Osteocyte (in vitro differentiated cells): ENCODE results near the gene NFIL3. TPM values are rescaled to one million over a fixed set of nuclear protein-coding genes. Genes with fewer than 3 reads are reported as not detected.

Experiments
- DNase-seq: peaks from one replicate; pipeline ENCODE4 v3.0.0; 2021; ENCODE audit warnings: mixed read lengths; ENCODE audit not compliant: unreplicated experiment; ENCODE audit errors: extremely low spot score
- H3K27ac Mint-ChIP-seq: one replicate; pipeline ENCODE4 v1.8.0; 2021; ENCODE audit warnings: mild to moderate bottlenecking, mixed read lengths; ENCODE audit not compliant: unreplicated experiment
- H3K27me3 Mint-ChIP-seq: one replicate; pipeline ENCODE4 v1.8.0; 2021; ENCODE audit warnings: mixed read lengths; ENCODE audit not compliant: unreplicated experiment
- H3K36me3 Mint-ChIP-seq: one replicate; pipeline ENCODE4 v1.8.0; 2021; ENCODE audit warnings: mixed read lengths; ENCODE audit not compliant: unreplicated experiment
- H3K4me1 Mint-ChIP-seq: one replicate; pipeline ENCODE4 v1.8.0; 2021; ENCODE audit warnings: mixed read lengths; ENCODE audit not compliant: unreplicated experiment
- H3K4me3 Mint-ChIP-seq: one replicate; pipeline ENCODE4 v1.8.0; 2021; ENCODE audit warnings: mild to moderate bottlenecking, moderate library complexity, mixed read lengths; ENCODE audit not compliant: unreplicated experiment
- H3K9me3 Mint-ChIP-seq: one replicate; pipeline ENCODE4 v1.8.0; 2021; ENCODE audit warnings: mixed read lengths; ENCODE audit not compliant: unreplicated experiment
- CTCF ChIP-seq: fragments of 200-600 bp; sonication (generic); IDR thresholded peaks from 2 replicates; pipeline ENCODE4 v1.5.0; 2021; ENCODE audit warnings: antibody characterized with exemption, mild to moderate bottlenecking, moderate library complexity
- total RNA-seq: library from RNA; stranded (reverse); gene quantifications from 2 replicates; pipeline ENCODE4 v1.2.1, GENCODE V29; 2021

Gene NFIL3
- total RNA-seq, 1 donor from 2014 or later, result 24.0 TPM

- H3K9me3 Mint-ChIP-seq, result no peaks in the 10 kb centered on the region
- peaks cover 11% of the 10 kb centered on the region for H3K4me1 Mint-ChIP-seq
- no peaks in the 10 kb centered on the region for H3K36me3 Mint-ChIP-seq
- DNase-seq, result no peak
- no peak overlapping the region for H3K4me3 Mint-ChIP-seq
- H3K27me3 Mint-ChIP-seq, result no peaks in the 10 kb centered on the region
- H3K27ac Mint-ChIP-seq, result no peak overlapping the region
- no peak for TF ChIP-seq CTCF
Observed at GRCh38 chr9:91427873-91428272, 4.2 kb upstream of the NFIL3 start.

- no peaks in the 10 kb centered on the region for H3K36me3 Mint-ChIP-seq
- peak; percentile 68 for TF ChIP-seq CTCF
- no peak overlapping the region for H3K4me3 Mint-ChIP-seq
- no peaks in the 10 kb centered on the region for H3K9me3 Mint-ChIP-seq
- peaks cover 16% of the 10 kb centered on the region for H3K4me1 Mint-ChIP-seq
- H3K27me3 Mint-ChIP-seq, result no peaks in the 10 kb centered on the region
- H3K27ac Mint-ChIP-seq, result no peak overlapping the region
- DNase-seq, result peak; percentile 7
Observed at GRCh38 chr9:91426123-91426745, 2.6 kb upstream of the NFIL3 start.

- no peak for TF ChIP-seq CTCF
- peaks cover 22% of the 10 kb centered on the region for H3K4me1 Mint-ChIP-seq
- no peaks in the 10 kb centered on the region for H3K27me3 Mint-ChIP-seq
- peak overlapping the region; percentile 85 for H3K4me3 Mint-ChIP-seq
- no peaks in the 10 kb centered on the region for H3K36me3 Mint-ChIP-seq
- no peaks in the 10 kb centered on the region for H3K9me3 Mint-ChIP-seq
- DNase-seq, result peak; percentile 30
- H3K27ac Mint-ChIP-seq, result peak overlapping the region; percentile 91
Observed at GRCh38 chr9:91425271-91425670, 1.6 kb upstream of the NFIL3 start.

- Mint-ChIP-seq H3K9me3 (no peaks in the 10 kb centered on the region), H3K4me1 (peaks cover 29% of the 10 kb centered on the region), H3K27me3 (no peaks in the 10 kb centered on the region), H3K4me3 (peak overlapping the region; percentile 85), H3K36me3 (no peaks in the 10 kb centered on the region), H3K27ac (peak overlapping the region; percentile 91)
- peak; percentile 87 for DNase-seq
- peak; percentile 29 for TF ChIP-seq CTCF
Observed at GRCh38 chr9:91424403-91425176, 958 bp upstream of the NFIL3 start.
